Thoracic aorta (tissue), 2 donors: ENCODE data around the gene ANKFN1. TPM values are rescaled to one million over a fixed set of nuclear protein-coding genes. Genes with fewer than 3 reads are reported as not detected.
"Not testable (repeated sequence)": the region's sequence is repeated elsewhere in the genome, so short reads cannot be mapped to it uniquely, and the experiment has no call there.

Source experiments
- ATAC-seq: fragments of 150-250 bp; one replicate; pipeline ENCODE4 v1.8.0; 2017; ENCODE audit warnings: low read depth; ENCODE audit not compliant: insufficient number of reproducible peaks, low FRiP score
- DNase-seq: peaks from one replicate; pipeline ENCODE4 v3.0.0-alpha.2; 2020; ENCODE audit warnings: low spot score
- H3K27ac ChIP-seq, 2 donors: fragments of 200-600 bp; sonication (generic); 1 replicate in 1 of 2; 2 replicates in 1 of 2; pipeline ENCODE4 v1.5.1; 2016; ENCODE audit warnings: mild to moderate bottlenecking in 2 of 2, moderate library complexity in 2 of 2
- H3K27me3 ChIP-seq: fragments of 200-600 bp; sonication (generic); replicated peaks from 2 replicates; pipeline ENCODE4 v1.6.0; 2016; ENCODE audit warnings: mild to moderate bottlenecking; ENCODE audit not compliant: insufficient read depth
- H3K36me3 ChIP-seq: fragments of 200-600 bp; sonication (generic); one replicate; pipeline ENCODE4 v1.5.1; 2016
- H3K4me1 ChIP-seq, 2 donors: fragments of 200-600 bp; sonication (generic); 1 replicate in 1 of 2; 2 replicates in 1 of 2; pipeline versions ENCODE4 v1.5.1 to v1.6.0; 2016; ENCODE audit warnings: low read depth in 2 of 2, mild to moderate bottlenecking in 1 of 2; ENCODE audit not compliant: control insufficient read depth in 1 of 2
- H3K4me3 ChIP-seq: fragments of 200-600 bp; sonication (generic); 2 replicates; pipeline ENCODE4 v1.5.1; 2016; ENCODE audit warnings: mild to moderate bottlenecking
- H3K9me3 ChIP-seq: fragments of 200-600 bp; sonication (generic); 2 replicates; pipeline ENCODE4 v1.5.1; 2016
- CTCF ChIP-seq: fragments of 200-600 bp; sonication (generic); IDR thresholded peaks from one replicate; pipeline ENCODE4 v1.5.1; 2019; ENCODE audit warnings: antibody characterized with exemption
- total RNA-seq, 2 donors: library from RNA; depleted of rRNA; stranded (reverse); fragments of >200 nt; gene quantifications; one replicate each; pipeline versions ENCODE4 v1.1.0 to v1.2.3, GENCODE V29; 2016

ANKFN1 gene
- total RNA-seq, 2 donors from 2014 or later, result 0.68 TPM; not detected in 1

GRCh38 chr17:56262803-56263202, 109.5 kb downstream of the ANKFN1 start:
- TF ChIP-seq CTCF, result no peak
- Histone ChIP-seq H3K27me3 (no peaks in the 10 kb centered on the region), H3K36me3 (no peaks in the 10 kb centered on the region), H3K9me3 (no peaks in the 10 kb centered on the region), H3K4me3 (no peak overlapping the region), H3K4me1 (no peaks in the 10 kb centered on the region), H3K27ac (no peak overlapping the region)
- ATAC-seq (no peak), DNase-seq (no peak)

DNA sequence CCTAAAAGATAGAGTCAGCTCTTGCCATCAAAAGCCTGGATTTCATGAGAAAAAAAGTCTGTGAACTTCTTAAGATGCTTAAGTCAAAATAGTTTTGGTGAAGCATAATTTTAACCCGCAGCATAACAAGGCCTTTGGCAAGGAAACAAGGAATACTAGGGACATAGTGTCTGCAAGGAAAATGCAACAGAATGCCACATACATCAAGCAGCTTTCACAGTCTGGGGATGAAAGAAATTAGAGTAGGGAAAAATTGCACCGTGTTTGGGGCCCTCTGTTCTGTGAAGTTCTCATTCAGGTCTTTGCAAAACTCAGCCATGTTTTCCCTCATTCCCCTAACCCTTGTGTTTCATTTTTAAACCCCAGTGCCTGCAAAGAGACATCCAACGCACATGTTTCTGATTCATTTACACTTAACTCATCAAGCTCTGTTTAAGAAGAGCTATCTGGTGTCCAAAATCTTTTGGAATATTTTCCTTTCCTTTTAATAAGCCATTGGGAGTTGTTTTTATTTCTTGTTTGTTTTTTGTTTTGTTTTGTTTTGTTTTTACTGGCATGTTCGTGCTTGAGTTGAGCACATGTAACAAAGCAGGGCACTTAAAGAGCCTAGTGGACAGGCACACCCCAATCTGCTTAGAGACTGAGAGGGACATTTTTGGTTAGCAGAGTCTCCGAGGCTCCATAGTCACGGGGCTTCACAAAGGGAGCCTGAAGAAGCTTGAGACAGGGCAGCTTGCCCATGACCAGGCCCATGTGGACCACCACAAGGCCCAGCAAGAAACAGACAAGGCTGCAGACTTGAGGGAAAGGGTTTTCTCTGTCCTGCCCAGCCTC, 116.5 kb downstream of the ANKFN1 start:
- no peak for DNase-seq
- Histone ChIP-seq H3K36me3 (no peaks in the 10 kb centered on the region), H3K4me1 (no peaks in the 10 kb centered on the region), H3K27me3 (no peaks in the 10 kb centered on the region), H3K4me3 (no peak overlapping the region), H3K9me3 (no peaks in the 10 kb centered on the region), H3K27ac (no peak overlapping the region)
- no peak for TF ChIP-seq CTCF
- ATAC-seq, result no peak

DNA sequence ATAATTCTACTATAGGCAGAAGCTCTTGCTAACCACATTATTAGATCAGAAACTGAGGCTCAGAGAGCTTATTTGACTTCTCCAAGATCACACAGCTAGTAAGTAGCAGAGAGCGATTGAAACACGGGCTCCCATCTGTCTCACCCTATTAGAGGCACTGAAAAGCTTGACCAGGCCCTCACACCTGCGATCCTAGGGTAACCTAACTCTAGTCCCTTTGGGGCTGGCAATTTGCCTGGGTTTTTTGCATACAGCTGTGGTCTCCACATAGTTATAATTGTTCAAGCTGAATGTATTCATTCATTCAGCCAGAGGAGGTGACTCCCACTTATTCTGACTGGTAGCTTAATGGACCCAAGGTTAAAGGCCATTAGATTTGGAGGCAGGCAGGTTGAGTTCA, 121.2 kb downstream of the ANKFN1 start:
- Histone ChIP-seq H3K27me3 (no peaks in the 10 kb centered on the region), H3K36me3 (no peaks in the 10 kb centered on the region), H3K9me3 (no peaks in the 10 kb centered on the region), H3K27ac (no peak overlapping the region), H3K4me3 (no peak overlapping the region), H3K4me1 (no peaks in the 10 kb centered on the region)
- TF ChIP-seq CTCF, result no peak
- DNase-seq (no peak), ATAC-seq (no peak)

DNA sequence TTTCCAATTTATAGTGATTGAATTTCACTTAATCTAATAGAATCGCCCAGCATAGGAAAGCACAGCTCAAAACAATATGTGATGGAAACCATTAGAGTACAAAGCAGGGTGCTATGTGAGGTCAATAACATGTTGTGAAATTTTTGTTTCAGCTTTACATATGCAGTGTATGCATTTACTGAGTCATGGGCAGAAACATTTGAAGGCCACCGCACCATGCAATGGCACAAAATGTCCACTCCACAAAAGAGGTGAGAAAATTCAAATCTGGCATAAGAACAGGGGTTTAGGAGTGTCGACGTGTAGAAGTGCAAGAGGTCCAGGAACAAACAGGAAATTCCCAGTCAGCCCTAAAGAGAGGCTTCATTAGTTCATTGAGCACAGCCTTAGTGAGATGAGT, 131.2 kb downstream of the ANKFN1 start:
- H3K4me1 ChIP-seq, result no peaks in the 10 kb centered on the region
- no peak overlapping the region for H3K4me3 ChIP-seq
- DNase-seq (no peak), ATAC-seq (no peak)
- no peaks in the 10 kb centered on the region for H3K27me3 ChIP-seq
- H3K36me3 ChIP-seq, result no peaks in the 10 kb centered on the region
- no peaks in the 10 kb centered on the region for H3K9me3 ChIP-seq
- TF ChIP-seq CTCF, result no peak
- H3K27ac ChIP-seq, result no peak overlapping the region

DNA sequence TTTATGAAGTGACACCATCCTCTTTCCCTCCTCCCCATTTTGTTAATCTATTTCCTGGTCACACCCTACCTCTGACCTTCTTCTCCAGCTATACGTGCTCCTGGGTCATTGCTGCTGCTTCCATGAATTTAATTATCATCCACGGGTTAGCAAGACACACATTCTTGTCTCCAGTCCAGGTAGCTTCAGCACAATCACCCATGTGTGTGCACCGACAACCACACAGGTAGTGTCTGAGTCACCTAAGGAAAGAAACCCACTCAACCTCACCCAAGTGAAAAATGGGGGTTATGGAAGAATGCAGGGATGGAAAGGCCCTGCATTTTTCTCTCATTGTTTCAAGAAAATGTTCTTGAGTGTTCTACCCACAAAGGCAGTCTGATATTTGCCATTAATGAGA, 135.5 kb downstream of the ANKFN1 start:
- not testable (repeated sequence) for H3K36me3 ChIP-seq, H3K4me1 ChIP-seq, ATAC-seq, DNase-seq, H3K9me3 ChIP-seq, H3K4me3 ChIP-seq, H3K27me3 ChIP-seq, H3K27ac ChIP-seq

DNA sequence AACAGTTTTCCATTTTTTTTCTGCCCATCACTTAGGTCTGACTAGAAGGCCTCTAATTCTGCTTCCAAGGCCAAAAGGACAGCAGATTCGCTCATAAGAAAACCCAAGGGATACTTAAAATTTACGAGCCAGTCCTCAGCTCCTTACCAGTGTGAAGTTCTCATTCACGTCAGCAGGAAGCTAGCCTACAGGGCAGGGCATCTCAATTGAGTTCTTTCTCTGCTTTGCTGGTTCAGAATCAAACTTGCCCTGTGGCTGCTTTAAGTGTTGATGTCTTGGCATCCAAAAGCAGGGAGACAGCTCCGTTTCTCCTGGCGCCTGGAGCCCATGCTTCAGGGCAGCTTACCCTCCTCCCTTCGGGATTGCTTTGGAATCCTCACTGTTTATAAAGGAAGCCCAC, 136.0 kb downstream of the ANKFN1 start:
- H3K27ac ChIP-seq, result no peak overlapping the region
- no peak for TF ChIP-seq CTCF
- no peak for DNase-seq
- H3K9me3 ChIP-seq, result no peaks in the 10 kb centered on the region
- H3K27me3 ChIP-seq, result no peaks in the 10 kb centered on the region
- no peak overlapping the region for H3K4me3 ChIP-seq
- no peak for ATAC-seq
- no peaks in the 10 kb centered on the region for H3K36me3 ChIP-seq
- H3K4me1 ChIP-seq, result peaks cover 0 to 4% of the 10 kb centered on the region in 2 donors
